Motor neuron (in vitro differentiated cells): Measurements from ENCODE around the gene NCKAP5. TPM values are rescaled to one million over a fixed set of nuclear protein-coding genes. Genes with fewer than 3 reads are reported as not detected.
A peak's percentile ranks its signal among the peaks of the same experiment; 100 is the strongest.

Experiments used
- ATAC-seq, 8 experiments: fragments of 200-7000 bp; cut with Tn5 transposase; replicated peaks in 6 of 8; 2 replicates each; pipeline ENCODE4 v1.8.0; 2021; ENCODE audit warnings: mild to moderate bottlenecking in 8 of 8, moderate library complexity in 8 of 8
- H3K27ac ChIP-seq, 2 donors: fragments of 250-450 bp; sonication (Bioruptor Pico); 2 replicates each; pipeline ENCODE4 v1.9.0; 2021; ENCODE audit warnings: antibody characterized with exemption in 2 of 2, mild to moderate bottlenecking in 2 of 2, moderate library complexity in 1 of 2
- H3K4me1 ChIP-seq, 2 donors: fragments of 250-450 bp; sonication (Bioruptor Pico); replicated peaks in 1 of 2; 2 replicates each; pipeline ENCODE4 v1.6.1; 2021; ENCODE audit warnings: antibody characterized with exemption in 2 of 2, mild to moderate bottlenecking in 2 of 2, moderate library complexity in 1 of 2
- H3K4me3 ChIP-seq, 5 donors: fragments of 250-450 bp; sonication (Bioruptor Pico); 2 replicates each; pipeline ENCODE4 v1.9.0; 2021; ENCODE audit warnings: antibody characterized with exemption in 5 of 5, mild to moderate bottlenecking in 5 of 5, moderate library complexity in 4 of 5
- WGBS, 10 experiments: fragments of 450-650 bp; shearing (Covaris generic); methylation state at CpG; one replicate each; pipeline ENCODE4 v1.0.0; 2022; 5-methylcytosine and 5-hydroxymethylcytosine counted together
- in situ Hi-C, 9 experiments: fragments of 400-800 bp; cut with MboI; loops; one replicate each; pipeline ENCODE4 v1.15.0; 2021; ENCODE audit warnings: low sequenced_read_pairs in 9 of 9, low pct_unique_long_range_greater_than_20kb in 2 of 9; ENCODE audit not compliant: unreplicated experiment in 9 of 9
- total RNA-seq, 8 experiments: library from RNA; unstranded; fragments of 300-600 nt; gene quantifications; 2 replicates each; pipeline versions ENCODE4 v1.2.3 to v1.2.4, GENCODE V29; 2022

NCKAP5 gene
- total RNA-seq, 8 experiments from 2014 or later = 0.66 to 16.2 (median 5.9) TPM

DNA sequence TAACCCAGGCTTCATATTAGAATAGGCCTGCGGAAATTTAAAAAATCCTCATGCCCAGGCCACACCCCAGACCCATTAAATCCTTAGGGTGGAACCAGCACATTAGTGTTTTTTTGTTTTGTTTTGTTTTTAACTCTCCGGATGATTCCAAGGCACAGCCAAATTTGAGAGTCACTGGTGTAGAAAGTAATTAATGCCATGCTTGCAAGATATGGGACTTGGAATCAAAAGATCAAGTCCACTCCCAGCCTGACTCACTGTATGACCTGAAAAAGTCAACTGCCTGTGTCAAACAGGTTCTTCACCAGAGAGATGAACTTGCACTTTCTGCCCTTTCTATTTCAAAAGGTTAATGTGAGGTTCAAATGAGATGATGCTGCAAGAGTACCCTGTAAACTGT is 588.0 kb downstream of the NCKAP5 start:
- in situ Hi-C loops = no loop called here
- H3K4me3 ChIP-seq = no peak overlapping the region
- WGBS, 10 experiments = 0 to 50% (median 20%) methylated on average over 1 to 2 of the region's 2 CpGs; no CpG with 5 or more reads in 5 of the 10 experiments
- peaks cover 12 to 31% of the 10 kb centered on the region in 2 donors for H3K4me1 ChIP-seq
- ATAC-seq = peak in 2 of 8 experiments; percentile 23 to 46
- H3K27ac ChIP-seq = no peak overlapping the region

DNA sequence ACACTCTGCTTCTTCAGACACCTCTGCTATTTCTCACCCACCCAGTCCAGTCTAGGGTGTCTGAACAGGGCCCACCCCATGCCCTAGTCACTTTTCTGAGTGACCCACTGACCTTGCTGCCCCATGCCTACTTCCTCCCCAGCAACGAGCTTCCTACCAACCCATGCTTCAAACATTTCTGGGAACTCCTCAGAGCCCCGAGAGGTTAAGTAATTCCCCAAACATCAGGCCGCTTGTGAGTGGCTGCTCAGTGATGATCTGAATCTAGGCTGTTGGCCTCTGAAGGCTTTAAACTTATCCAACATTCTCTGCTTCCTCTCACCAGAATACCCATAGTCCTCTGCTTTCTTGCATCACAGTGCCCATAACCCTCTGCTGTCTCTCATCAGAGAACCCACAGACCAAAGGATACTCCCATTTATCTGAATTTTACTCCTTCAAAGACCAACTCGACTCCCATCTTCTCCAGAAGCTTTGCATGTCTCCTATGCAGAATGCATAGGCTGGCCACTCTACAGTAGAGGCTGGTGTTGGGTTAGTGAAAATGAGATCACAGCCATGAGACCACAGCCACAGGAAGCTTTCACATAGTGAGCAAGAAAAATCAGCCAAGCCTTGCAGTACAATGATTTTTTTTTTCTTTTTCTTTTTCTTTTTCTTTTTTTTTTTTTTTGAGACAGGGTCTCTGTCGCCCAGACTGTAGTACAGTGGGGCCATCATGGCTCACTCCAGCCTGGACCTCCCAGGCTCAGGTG is 588.7 kb downstream of the NCKAP5 start:
- in situ Hi-C loops = no loop called here
- Histone ChIP-seq H3K4me3 (no peak overlapping the region), H3K27ac (no peak overlapping the region), H3K4me1 (peaks cover 20 to 39% of the 10 kb centered on the region in 2 donors)
- ATAC-seq = no peak
- WGBS, 10 experiments = 40 to 100% (median 92%) methylated on average over 1 to 5 of the region's 5 CpGs; no CpG with 5 or more reads in 2 of the 10 experiments

DNA sequence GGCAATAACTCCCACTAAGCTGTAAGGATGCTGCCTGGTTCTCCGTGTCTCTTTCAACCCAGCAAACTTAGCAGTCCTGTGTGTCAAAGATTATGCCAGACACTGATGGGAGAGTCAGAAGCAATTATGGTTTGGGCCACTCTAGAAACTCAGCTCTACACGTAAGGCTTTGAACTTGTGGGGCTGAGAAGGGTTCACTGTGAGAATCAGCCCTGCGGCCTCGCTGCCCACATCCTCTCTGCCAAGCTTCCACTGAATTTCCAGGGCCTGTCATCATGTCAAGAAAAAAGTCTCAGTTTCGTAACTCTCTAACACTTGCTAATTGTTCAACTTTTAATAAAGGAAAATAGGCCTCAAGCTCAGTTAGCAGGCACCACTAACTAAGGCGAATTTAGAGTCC is 589.4 kb downstream of the NCKAP5 start:
- no peak overlapping the region for H3K27ac ChIP-seq
- peaks cover 24 to 46% of the 10 kb centered on the region in 2 donors for H3K4me1 ChIP-seq
- no peak for ATAC-seq
- in situ Hi-C loops = no loop called here
- no peak overlapping the region for H3K4me3 ChIP-seq
- WGBS, 10 experiments = 58 to 100% (median 87%) methylated on average over 1 to 6 of the region's 6 CpGs; no CpG with 5 or more reads in 2 of the 10 experiments

DNA sequence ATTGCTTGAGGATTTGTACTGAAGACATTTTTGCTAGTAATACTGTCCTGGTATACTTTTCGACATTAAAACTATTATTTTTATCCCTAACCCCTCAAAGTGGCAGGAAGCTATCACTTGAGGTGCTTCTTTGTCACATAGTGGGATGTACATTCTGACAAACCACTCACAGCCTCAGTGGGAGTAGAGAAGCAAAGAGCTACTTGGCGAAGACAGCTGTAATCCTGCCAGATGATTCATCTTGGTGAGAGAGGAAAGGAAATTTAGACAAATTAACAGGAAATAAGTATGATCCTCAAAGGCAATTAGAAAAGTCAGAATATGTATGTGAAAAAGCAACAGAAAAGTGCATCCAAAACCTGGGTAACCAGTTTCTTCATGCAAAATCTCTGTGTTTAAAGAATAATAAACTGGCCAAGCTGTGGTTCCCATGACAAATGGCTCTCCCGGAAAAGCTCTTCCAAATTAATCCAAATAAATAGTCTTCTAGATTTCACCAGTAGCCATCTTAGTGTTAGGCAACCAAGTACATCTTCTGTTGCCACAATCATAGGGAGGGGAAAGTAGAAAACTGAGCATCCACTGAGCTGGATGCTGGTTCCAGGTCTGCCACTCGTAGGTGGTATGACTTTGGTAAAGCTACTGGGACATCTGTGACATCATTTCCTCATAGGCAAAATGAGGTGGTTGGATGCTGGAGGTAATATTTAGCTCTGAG is 590.3 kb downstream of the NCKAP5 start:
- H3K4me3 ChIP-seq = no peak overlapping the region
- WGBS, 10 experiments = 11 to 100% (median 87%) methylated on average over 1 to 4 of the region's 4 CpGs; no CpG with 5 or more reads in 2 of the 10 experiments
- in situ Hi-C loops = no loop called here
- peaks cover 24 to 47% of the 10 kb centered on the region in 2 donors for H3K4me1 ChIP-seq
- ATAC-seq = peak in 1 of 8 experiments; percentile 35
- H3K27ac ChIP-seq = no peak overlapping the region

DNA sequence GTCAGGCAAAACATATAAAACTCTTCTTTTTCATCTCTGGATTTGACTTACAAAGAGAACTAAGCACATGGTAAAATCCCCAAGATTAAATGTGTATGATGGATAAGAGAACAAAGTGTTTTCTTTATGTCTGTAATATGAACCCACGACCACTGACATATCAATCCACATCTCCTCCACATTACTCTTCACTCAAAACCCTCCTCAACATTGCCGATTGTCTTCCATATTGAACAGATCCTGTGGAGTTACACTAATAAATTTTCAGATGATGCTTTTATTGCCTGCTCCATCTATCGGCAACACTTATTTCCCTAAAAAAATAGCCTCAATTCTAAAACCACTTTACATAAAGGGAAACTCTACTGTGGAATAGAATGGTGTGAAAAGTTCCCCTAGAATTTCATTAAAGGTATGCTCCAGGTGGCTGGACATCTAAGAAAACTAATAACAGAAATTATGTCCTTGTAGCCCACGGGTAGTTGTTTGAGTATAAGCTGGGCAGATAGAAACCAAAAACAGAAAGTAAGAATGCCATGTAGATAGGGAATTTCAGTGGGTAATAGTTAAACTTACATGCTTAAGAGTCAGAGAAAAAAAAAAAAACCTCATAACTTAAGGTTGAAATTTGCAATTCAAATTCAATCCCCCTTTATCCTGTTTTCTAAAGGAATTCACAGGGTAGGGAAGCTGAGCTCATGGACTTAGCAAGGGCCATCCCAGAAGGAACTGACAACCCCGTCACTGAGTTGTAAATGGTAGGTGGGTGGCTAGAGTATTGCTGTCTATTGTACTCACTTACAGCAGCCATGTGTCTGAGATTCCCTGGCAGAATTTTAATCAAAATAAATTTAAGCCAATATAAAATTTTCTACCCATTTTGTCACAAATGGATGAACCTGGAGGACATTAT is 592.8 kb downstream of the NCKAP5 start:
- Histone ChIP-seq H3K4me1 (peaks cover 20 to 33% of the 10 kb centered on the region in 2 donors), H3K4me3 (no peak overlapping the region), H3K27ac (no peak overlapping the region)
- ATAC-seq = peak in 7 of 8 experiments; percentile 36 to 62 (median 55)
- 38 to 89% (median 50%) methylated on average over 2 to 5 of the region's 5 CpGs for WGBS, 10 experiments
- in situ Hi-C loops = no loop called here

DNA sequence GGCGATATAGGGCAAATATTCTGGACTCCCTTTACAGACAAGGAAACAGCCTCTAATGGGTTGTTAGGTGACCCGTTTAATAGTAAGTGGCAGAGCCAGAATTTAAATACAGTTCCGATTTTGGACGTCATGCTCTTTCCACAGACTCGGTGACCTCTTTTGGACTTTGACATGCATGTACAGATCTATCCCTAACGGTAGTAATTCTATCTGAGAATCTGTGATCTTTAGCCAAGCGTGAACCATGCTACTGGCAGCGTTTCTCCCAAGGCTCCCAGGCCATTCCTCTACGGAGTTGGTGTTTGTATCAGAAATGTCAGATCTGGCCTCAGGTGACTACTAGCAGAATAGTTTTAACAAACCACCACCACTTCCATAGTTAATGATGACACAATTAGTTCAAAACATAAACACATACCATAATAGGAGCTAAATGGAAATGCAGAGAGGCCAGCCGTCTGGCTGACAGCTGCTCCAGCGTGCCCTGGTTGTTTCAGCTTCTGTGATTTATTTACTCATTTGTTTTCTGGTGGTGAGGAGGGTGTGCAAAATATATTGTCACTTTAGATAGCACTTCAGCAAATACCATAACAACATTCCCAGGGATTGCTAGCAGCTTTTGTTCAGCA is 593.7 kb downstream of the NCKAP5 start:
- WGBS, 10 experiments = 0 to 83% (median 69%) methylated on average over 1 to 10 of the region's 11 CpGs
- ATAC-seq = peak in 5 of 8 experiments; percentile 87 to 92 (median 91)
- in situ Hi-C loops = no loop called here
- no peak overlapping the region for H3K27ac ChIP-seq
- peaks cover 20 to 29% of the 10 kb centered on the region in 2 donors for H3K4me1 ChIP-seq
- no peak overlapping the region for H3K4me3 ChIP-seq

DNA sequence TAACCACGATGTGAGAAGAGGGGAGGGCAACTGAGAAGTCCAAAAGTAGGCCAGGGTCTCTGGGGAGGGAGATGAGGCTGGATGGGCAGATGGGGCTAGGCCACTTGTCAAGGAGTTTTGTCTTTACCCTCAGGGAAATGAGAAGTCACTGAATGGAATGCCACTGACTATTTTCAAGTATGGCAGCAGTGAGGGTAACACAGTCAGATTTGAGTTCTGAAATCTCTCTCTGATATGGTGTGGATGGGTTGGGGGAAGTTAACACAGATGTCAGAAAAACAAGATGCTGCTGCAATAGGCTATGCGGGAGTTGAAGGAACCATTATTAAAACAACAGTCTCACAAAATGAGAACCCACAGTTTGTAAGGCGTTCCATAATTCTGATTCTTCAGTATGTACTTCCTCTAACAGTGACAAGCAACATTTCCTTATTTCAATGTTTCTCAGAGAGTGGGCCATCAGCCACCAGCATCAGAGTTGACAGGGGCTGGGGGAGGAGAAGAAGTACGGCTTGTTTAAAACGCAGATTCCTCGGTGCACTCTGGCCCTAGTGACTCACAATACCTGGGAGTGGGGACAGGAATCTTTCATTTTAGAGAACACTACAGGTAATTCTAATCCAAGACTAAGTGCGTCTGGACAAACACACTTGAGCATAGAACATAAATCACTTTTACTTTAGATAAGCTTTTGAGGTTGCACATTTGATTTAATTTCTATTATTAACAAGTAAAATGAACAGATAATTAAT is 596.8 kb downstream of the NCKAP5 start:
- 68 to 93% (median 77%) methylated on average over 2 to 7 of the region's 7 CpGs for WGBS, 10 experiments
- no peak for ATAC-seq
- Histone ChIP-seq H3K27ac (no peak overlapping the region), H3K4me3 (no peak overlapping the region), H3K4me1 (peaks cover 20 to 24% of the 10 kb centered on the region in 2 donors)
- in situ Hi-C loops = no loop called here

DNA sequence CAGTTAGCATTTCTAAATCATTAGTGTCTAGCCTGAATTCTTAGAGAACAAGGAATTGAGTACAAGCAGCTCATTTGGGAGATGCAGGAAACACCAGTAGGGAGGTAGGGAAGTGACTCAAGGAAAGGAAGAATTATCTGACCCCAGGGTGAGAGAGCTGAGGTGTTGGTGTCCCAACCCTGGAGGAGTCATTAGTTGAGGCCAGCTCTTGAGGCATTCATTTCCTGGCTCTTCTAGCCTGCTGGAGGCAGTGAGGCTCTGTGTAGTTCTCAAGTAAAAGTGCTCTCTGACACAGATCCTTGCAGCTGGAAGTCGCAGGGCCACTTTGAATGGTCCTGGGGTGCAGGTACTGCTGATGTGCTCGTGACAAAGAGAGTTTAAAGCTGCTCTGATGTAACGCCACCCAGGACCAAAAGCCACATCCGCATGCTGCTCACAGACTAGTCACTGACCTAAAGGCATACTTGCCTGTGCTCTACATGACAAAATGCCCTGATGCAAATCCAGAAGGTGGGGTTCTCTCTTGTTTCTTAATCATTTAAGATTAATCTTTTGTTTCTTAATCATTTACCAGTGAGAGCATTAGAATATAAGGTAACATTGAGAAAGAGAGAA is 598.8 kb downstream of the NCKAP5 start:
- no peak for ATAC-seq
- no peak overlapping the region for H3K4me3 ChIP-seq
- in situ Hi-C loops = no loop called here
- no peak overlapping the region for H3K27ac ChIP-seq
- 0 to 96% (median 85%) methylated on average over 1 to 4 of the region's 4 CpGs; no CpG with 5 or more reads in 5 of the 10 experiments for WGBS, 10 experiments
- H3K4me1 ChIP-seq = peaks cover 4 to 7% of the 10 kb centered on the region in 2 donors

DNA sequence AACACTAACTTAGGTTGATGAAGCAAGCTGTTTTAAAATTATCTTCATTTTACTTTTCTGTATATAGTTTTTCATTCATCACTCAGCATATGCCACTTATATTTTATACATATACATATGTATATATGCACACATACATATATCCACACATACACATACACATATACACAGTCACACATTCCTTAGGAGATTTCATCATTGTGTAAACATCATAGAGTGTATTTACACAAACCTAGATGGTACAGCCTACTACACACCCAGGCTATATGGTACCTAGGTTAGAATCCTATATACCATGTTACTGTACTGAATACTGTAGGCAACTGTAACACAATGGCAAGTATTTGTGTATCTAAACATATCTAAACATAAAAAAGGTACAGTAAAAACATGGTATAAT is 602.8 kb downstream of the NCKAP5 start:
- peak in 1 of 8 experiments; percentile 69 for ATAC-seq
- Histone ChIP-seq H3K4me1 (peaks cover 0 to 5% of the 10 kb centered on the region in 2 donors), H3K27ac (no peak overlapping the region), H3K4me3 (no peak overlapping the region)
- in situ Hi-C loops = no loop called here

DNA sequence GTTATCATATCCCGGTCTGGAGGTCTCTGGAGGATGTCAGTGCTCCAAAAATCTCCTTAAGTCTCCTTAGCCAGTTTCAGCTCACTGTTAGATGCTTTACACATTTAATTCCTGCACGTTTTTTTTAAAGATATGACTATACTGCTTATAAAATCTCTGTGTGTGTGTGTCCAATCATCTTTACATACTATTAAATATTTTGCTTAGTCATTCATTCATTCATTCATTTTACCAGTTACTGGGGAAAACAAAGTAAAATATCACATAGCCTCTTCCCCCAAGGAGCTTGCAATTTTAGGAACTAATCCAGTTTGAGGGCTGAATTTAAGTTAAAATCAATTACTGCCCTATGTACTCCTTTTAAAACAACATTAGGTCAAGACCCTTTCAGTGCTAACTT is 605.1 kb downstream of the NCKAP5 start:
- Histone ChIP-seq H3K4me1 (peaks cover 0 to 5% of the 10 kb centered on the region in 2 donors), H3K4me3 (no peak overlapping the region), H3K27ac (no peak overlapping the region)
- ATAC-seq = no peak
- WGBS, 10 experiments = 41 to 95% (median 64%) methylated on average over 2 of the region's 2 CpGs; no CpG with 5 or more reads in 2 of the 10 experiments
- in situ Hi-C loops = no loop called here

DNA sequence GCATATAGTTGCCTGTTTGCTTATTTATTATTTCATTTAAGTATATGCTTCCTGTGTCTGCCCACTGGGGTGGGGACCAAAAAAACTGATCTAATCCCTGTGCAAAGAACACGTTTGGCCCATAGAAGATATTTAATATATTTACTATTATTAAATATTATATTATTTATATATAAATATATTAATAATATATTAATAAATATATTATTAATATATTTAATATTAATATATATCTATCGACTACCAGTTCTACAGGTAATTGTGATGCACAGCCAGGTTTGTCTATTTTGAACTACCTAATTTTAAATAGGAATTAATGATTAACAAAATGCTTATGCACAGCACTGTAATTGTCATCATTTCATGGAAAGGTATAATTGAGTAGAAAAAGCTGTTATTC is 609.4 kb downstream of the NCKAP5 start:
- no peak overlapping the region for H3K27ac ChIP-seq
- no peak overlapping the region for H3K4me3 ChIP-seq
- ATAC-seq = no peak
- in situ Hi-C loops = no loop called here
- peaks cover 0 to 4% of the 10 kb centered on the region in 2 donors for H3K4me1 ChIP-seq
- 14 to 100% (median 60%) methylated on average over 1 to 2 of the region's 2 CpGs; no CpG with 5 or more reads in 1 of the 10 experiments for WGBS, 10 experiments
